Measurements from ENCODE around the gene RAG1. TPM values are rescaled to one million over a fixed set of nuclear protein-coding genes. Genes with fewer than 3 reads are reported as not detected.

RAG1 gene
- polyA plus RNA-seq, 1 of the 3 experiments (the other 2 are of a cell fraction), result 0.08 TPM

DNA sequence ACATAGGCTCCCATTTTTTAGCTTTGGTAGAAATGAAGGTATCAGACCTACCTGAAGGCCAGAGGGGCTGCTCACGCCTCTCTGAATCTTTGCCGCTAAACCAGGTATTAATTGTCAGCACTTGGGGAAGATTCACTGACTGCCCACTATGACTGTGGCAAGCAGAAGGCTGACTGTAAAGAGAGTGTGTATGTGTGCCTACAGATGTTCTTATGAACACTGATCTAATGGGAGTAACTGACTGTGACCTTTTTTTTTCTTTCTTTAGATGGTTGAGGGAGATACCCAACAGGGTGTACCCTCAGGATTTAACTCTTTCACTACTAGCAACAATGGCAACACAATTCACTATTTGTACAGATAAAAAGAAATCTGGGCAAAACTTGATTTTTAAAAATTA, 30.2 kb downstream of the RAG1 start, which contains the start of gene RAG2:
Gene RAG2 (minus strand): TSS at position 186 of the 400 bp plus-strand sequence. CDS start 4,068 bp downstream, outside the sequence.
- POLR2A ChIA-PET, result no interaction called here
- Histone ChIP-seq H3K4me2 (no peak within 1 kb of the TSS), H3F3A (replicated peaks; ENCODE audit: insufficient read depth) (no peaks in the 10 kb centered on the region), H4K20me1 (ENCODE audit: insufficient read depth) (no peaks in the 10 kb centered on the region), H2AFZ (ENCODE audit: low read depth) (no peak within 1 kb of the TSS), H3K36me3 (replicated peaks in 1 of 2; ENCODE audit: control insufficient read depth in 1 of 2, insufficient read depth in 2 of 2, low read length in 1 of 2) (no peaks in the 10 kb centered on the region), H3K4me3 (ENCODE audit: low read depth in 2 of 2, low read length in 1 of 2) (peak within 1 kb of the TSS in 1 of 2 experiments; percentile 94; a peak in 2 of 4 replicates), H3K4me1 (ENCODE audit: control insufficient read depth in 1 of 2, insufficient read depth in 2 of 2, low read depth in 1 of 2, low read length in 1 of 2) (peaks cover 4 to 9% of the 10 kb centered on the region in 2 experiments; a peak in 3 of 4 replicates), H3K79me2 (ENCODE audit: insufficient read depth) (no peaks in the 10 kb centered on the region), H3K9me2 (no peaks in the 10 kb centered on the region), H3K9me3 (no peaks in the 10 kb centered on the region), H3K9ac (no peak within 1 kb of the TSS), H3K27me3 (ENCODE audit: insufficient read depth) (no peaks in the 10 kb centered on the region), H3K27ac (ENCODE audit: low read depth in 2 of 2, low read length in 1 of 2) (peak within 1 kb of the TSS in 1 of 2 experiments; percentile 96; a peak in 2 of 4 replicates)
- no peak for TF ChIP-seq FOXJ3 (CRISPR knock-in tag; IDR thresholded peaks at IDR 0.05)
- TF ChIP-seq, protein P1, sequence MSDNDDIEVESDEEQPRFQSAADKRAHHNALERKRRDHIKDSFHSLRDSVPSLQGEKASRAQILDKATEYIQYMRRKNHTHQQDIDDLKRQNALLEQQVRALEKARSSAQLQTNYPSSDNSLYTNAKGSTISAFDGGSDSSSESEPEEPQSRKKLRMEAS (IDR thresholded peaks at IDR 0.05; ENCODE audit: low read depth), result no peak
- no peak for TF ChIP-seq FOXM1 (IDR thresholded peaks at IDR 0.05; ENCODE audit: low read depth)
- no peak for TF ChIP-seq RXRA (IDR thresholded peaks at IDR 0.05; ENCODE audit: borderline replicate concordance, low read depth)
- TF ChIP-seq EP300 (IDR thresholded peaks at IDR 0.05; ENCODE audit: borderline replicate concordance in 1 of 2, low read depth in 1 of 2, low read length in 1 of 2), result peak in 1 of 2 experiments; percentile 16; a peak in 1 of 4 replicates
- no peak for TF ChIP-seq EZH2phosphoT487 (IDR thresholded peaks at IDR 0.05; ENCODE audit: borderline replicate concordance, low read depth)
- peak; percentile 74 for TF ChIP-seq GATA2 (CRISPR knock-in tag; IDR thresholded peaks at IDR 0.05)
- TF ChIP-seq FOSL2 (IDR thresholded peaks at IDR 0.05; ENCODE audit: borderline replicate concordance, low read depth), result no peak
- CTCF ChIA-PET, result interaction anchor here (1.0 to 3.4 kb wide), 3 partner anchors 24 to 34 kb away, joined by 3 to 16 read pairs (median 5); no protein-coding TSS in a partner anchor
- peak; percentile 50 for DNase-seq
- 69% methylated on average over 2 of the region's 2 CpGs for WGBS (ENCODE audit: low lambda C conversion rate)

DNA sequence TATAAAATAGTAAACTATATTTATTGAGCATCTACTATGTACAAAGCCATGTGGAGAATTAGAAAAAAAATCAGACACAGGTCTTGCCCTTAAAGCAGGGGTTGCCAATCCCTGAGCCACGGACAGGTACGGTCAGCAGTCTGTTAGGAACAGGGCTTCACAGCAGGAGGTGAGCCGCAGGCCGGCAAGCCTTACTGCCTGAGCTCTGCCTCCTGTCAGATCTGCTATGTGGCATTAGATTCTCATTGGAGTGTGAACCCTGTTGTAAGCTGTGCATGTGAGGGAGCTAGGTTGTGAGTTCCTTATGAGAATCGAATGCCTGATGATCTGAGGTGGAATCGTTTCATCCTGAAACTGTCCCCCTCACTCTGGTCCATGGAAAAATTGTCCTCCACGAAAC, 32.4 kb downstream of the RAG1 start:
- ChIA-PET POLR2A (no interaction called here), CTCF (interaction anchor here (1.1 to 3.4 kb wide), 3 partner anchors 36 to 147 kb away, joined by 4 to 16 read pairs (median 4); no protein-coding TSS in a partner anchor)
- H3K79me2 ChIP-seq (ENCODE audit: insufficient read depth), result no peaks in the 10 kb centered on the region
- H3K27ac ChIP-seq (ENCODE audit: low read depth in 2 of 2, low read length in 1 of 2), result no peak overlapping the region; a peak in 1 of 4 replicates
- H4K20me1 ChIP-seq (ENCODE audit: insufficient read depth), result no peaks in the 10 kb centered on the region
- H3K4me2 ChIP-seq, result no peak overlapping the region
- H3K4me1 ChIP-seq (ENCODE audit: control insufficient read depth in 1 of 2, insufficient read depth in 2 of 2, low read depth in 1 of 2, low read length in 1 of 2), result peaks cover 4 to 8% of the 10 kb centered on the region in 2 experiments; a peak in 3 of 4 replicates
- no peaks in the 10 kb centered on the region for H3K36me3 ChIP-seq (replicated peaks in 1 of 2; ENCODE audit: control insufficient read depth in 1 of 2, insufficient read depth in 2 of 2, low read length in 1 of 2)
- H3K9ac ChIP-seq, result no peak overlapping the region
- no peak for DNase-seq
- H3F3A ChIP-seq (replicated peaks; ENCODE audit: insufficient read depth), result no peaks in the 10 kb centered on the region
- no peaks in the 10 kb centered on the region for H3K9me2 ChIP-seq
- no peaks in the 10 kb centered on the region for H3K9me3 ChIP-seq
- 92% methylated on average over 7 of the region's 7 CpGs for WGBS (ENCODE audit: low lambda C conversion rate)
- TF ChIP-seq, protein P2, sequence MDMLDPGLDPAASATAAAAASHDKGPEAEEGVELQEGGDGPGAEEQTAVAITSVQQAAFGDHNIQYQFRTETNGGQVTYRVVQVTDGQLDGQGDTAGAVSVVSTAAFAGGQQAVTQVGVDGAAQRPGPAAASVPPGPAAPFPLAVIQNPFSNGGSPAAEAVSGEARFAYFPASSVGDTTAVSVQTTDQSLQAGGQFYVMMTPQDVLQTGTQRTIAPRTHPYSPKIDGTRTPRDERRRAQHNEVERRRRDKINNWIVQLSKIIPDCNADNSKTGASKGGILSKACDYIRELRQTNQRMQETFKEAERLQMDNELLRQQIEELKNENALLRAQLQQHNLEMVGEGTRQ (IDR thresholded peaks at IDR 0.05; ENCODE audit: borderline replicate concordance, low read depth, low read length), result no peak
- TF ChIP-seq TAF1 (IDR thresholded peaks at IDR 0.05; ENCODE audit: borderline replicate concordance, low read depth, low read length) (no peak), FOXJ3 (CRISPR knock-in tag; IDR thresholded peaks at IDR 0.05) (no peak), MEF2A (IDR thresholded peaks at IDR 0.05; ENCODE audit: borderline replicate concordance, low read depth) (no peak), RFX5 (IDR thresholded peaks at IDR 0.05; ENCODE audit: low read length) (no peak), MXI1 (IDR thresholded peaks at IDR 0.05; ENCODE audit: low read depth, low read length) (no peak), POLR2AphosphoS5 (IDR thresholded peaks at IDR 0.05; ENCODE audit: low read depth, low read length) (no peak), EZH2phosphoT487 (IDR thresholded peaks at IDR 0.05; ENCODE audit: borderline replicate concordance, low read depth) (no peak), NRF1 (IDR thresholded peaks at IDR 0.05; ENCODE audit: low read depth, low read length) (no peak), GABPA (IDR thresholded peaks at IDR 0.05; ENCODE audit: low read depth) (no peak), RCOR1 (IDR thresholded peaks at IDR 0.05; ENCODE audit: low read length) (no peak)
- TF ChIP-seq, protein P3, sequence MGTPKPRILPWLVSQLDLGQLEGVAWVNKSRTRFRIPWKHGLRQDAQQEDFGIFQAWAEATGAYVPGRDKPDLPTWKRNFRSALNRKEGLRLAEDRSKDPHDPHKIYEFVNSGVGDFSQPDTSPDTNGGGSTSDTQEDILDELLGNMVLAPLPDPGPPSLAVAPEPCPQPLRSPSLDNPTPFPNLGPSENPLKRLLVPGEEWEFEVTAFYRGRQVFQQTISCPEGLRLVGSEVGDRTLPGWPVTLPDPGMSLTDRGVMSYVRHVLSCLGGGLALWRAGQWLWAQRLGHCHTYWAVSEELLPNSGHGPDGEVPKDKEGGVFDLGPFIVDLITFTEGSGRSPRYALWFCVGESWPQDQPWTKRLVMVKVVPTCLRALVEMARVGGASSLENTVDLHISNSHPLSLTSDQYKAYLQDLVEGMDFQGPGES (IDR thresholded peaks at IDR 0.05; ENCODE audit: low read depth, low read length), result no peak
- no peaks in the 10 kb centered on the region for H3K27me3 ChIP-seq (ENCODE audit: insufficient read depth)
- no peak overlapping the region for H2AFZ ChIP-seq (ENCODE audit: low read depth)
- H3K4me3 ChIP-seq (ENCODE audit: low read depth in 2 of 2, low read length in 1 of 2), result no peak overlapping the region

All from SK-N-SH (cell line).